GM19372 (cell line): Measurements from ENCODE around the gene HOMER1.
"Not testable (repeated sequence)": the region's sequence is repeated elsewhere in the genome, so short reads cannot be mapped to it uniquely, and the experiment has no call there.

ENCODE experiments used
- ATAC-seq: cut with Tn5 transposase; IDR thresholded peaks from one replicate; pipeline ENCODE4 v1.9.1; 2021; ENCODE audit warnings: mild to moderate bottlenecking, low read depth, moderate library complexity; ENCODE audit not compliant: unreplicated experiment

Gene HOMER1

GRCh38 chr5:79436224-79436623 is 77.7 kb downstream of the HOMER1 start:
- ATAC-seq, result no peak

GRCh38 chr5:79430196-79430595 is 83.7 kb downstream of the HOMER1 start:
- ATAC-seq, result no peak

GRCh38 chr5:79423296-79423695 is 90.6 kb downstream of the HOMER1 start:
- no peak for ATAC-seq

- no peak for ATAC-seq
Measured at GRCh38 chr5:79420248-79420647, 93.7 kb downstream of the HOMER1 start.

- ATAC-seq, result no peak
Measured at GRCh38 chr5:79418276-79418675, 95.7 kb downstream of the HOMER1 start.

DNA sequence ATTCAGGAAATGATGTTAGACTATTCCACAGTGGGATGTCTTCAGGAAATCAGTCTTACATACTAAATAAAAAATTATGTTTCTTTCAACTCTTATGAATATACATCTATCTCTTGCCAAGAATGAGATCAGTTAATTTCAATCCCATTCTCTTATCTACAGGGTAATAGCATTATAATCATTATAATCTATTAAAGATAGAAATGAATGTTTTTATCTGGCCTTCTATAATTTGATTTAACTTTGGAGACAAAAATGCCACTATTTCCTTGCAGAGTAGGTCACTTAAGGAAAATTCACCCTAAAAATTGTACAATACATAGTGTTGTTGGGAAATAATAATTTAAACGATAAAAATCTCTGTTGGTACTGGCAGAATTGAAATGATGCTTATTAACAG is 96.4 kb downstream of the HOMER1 start:
- no peak for ATAC-seq

GRCh38 chr5:79416499-79416898 is 97.4 kb downstream of the HOMER1 start:
- ATAC-seq, result no peak

GRCh38 chr5:79413112-79413511 is 100.8 kb downstream of the HOMER1 start:
- ATAC-seq, result no peak

DNA sequence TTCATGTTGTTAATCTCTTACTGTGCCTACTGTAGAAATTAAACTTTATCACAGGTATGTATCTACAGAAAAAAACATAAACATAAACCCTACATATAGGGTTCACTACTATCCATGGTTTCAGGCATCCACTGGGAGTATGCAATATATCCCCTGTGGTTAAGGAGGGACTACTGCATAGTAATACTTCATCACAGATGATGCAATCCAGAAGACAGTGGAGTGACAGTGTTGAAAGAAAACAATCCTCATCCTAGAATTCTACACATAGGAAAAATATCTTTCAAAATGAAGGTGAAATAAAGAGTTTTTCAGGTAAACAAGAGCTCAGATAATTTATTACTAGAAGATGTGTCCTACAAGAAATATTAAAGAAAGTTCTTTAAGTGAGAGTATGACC is 105.9 kb downstream of the HOMER1 start:
- no peak for ATAC-seq

GRCh38 chr5:79407591-79407990 is 106.3 kb downstream of the HOMER1 start:
- no peak for ATAC-seq

- ATAC-seq, result no peak
Measured at GRCh38 chr5:79401216-79401615, 112.7 kb downstream of the HOMER1 start.

GRCh38 chr5:79399046-79399445 is 114.9 kb downstream of the HOMER1 start:
- no peak for ATAC-seq

DNA sequence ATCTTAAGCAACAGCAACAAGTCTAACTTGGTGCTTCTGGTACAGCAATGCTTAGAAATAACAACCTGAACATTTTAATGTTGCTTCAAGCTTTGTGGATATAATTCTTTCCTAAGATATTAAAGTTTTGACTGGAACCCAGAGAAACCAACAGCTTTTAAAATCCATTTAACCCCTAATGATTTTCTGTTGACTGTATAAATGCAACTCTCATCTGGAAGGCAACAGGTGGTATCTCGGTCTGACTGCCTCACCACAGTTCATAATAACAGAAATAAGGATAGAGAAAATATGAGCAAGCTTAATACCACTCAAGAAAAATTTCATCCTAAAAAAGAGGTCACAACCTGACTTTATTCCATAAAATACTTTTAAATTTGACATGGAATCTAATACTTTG is 116.9 kb downstream of the HOMER1 start:
- no peak for ATAC-seq

DNA sequence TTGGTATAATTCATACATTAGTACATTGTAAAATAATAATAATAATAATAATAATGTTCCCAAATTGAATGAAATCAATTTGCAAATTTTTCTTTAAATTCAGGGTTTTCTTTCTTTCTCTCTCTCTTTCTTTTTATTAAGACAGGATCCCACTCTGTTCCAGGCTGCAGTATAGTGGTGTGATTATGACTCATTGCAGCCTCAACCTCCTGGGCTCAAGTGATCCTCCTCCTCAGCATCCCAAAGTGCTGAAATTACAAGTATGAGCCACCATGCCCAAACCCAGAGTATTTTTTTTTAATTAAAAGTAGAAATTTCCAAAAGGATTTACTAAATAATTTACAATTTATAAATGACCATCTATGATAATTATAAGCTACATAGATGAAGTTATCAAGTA is 117.7 kb downstream of the HOMER1 start:
- ATAC-seq, result no peak

- no peak for ATAC-seq
Measured at GRCh38 chr5:79395296-79395695, 118.6 kb downstream of the HOMER1 start.

DNA sequence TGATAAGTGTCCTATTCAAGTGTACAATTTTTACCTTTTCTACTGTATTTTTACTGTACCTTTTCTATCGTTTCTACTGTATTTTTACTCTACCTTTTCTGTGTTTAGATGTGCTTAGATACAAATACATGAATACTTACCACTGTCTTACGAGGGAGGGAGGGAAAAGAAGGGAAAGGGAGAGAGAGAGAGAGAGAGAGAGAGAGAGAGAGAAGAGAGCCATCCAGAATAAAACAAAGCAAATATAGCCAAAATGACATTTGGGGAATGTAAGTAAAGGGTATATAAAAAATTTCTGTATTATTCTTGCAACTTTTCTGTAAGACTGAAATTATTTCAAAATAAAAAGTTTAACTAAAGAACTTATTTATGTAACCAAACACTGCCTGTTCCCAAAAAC is 121.2 kb downstream of the HOMER1 start:
- no peak for ATAC-seq

DNA sequence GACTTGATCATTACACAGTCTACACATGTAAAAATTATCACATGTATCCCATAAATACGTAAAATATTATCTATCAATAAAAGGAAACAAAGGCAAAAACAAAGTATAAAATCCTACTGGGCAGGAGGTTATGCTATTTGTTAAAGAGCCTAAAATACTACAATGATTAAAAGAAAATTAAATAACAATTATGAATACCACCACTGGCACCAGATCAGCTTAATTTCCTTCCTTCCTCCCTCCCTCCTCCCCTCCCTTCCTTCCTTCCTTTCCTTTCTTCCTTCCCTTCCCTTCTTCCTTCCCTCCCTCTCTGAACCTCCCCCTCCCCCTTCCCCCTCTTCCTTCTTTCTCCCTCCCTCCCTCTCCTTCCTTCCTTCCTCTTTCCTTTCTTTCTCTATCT is 127.3 kb downstream of the HOMER1 start:
- no peak for ATAC-seq

GRCh38 chr5:79385126-79385525 is 128.8 kb downstream of the HOMER1 start:
- not testable (repeated sequence) for ATAC-seq

- ATAC-seq, result no peak
Measured at GRCh38 chr5:79378510-79379186, 135.3 kb downstream of the HOMER1 start.

GRCh38 chr5:79357398-79357797 is 156.5 kb downstream of the HOMER1 start:
- no peak for ATAC-seq

GRCh38 chr5:79349881-79350280 is 164.1 kb downstream of the HOMER1 start:
- ATAC-seq, result no peak

- ATAC-seq, result no peak
Measured at GRCh38 chr5:79349047-79349446, 164.9 kb downstream of the HOMER1 start.

DNA sequence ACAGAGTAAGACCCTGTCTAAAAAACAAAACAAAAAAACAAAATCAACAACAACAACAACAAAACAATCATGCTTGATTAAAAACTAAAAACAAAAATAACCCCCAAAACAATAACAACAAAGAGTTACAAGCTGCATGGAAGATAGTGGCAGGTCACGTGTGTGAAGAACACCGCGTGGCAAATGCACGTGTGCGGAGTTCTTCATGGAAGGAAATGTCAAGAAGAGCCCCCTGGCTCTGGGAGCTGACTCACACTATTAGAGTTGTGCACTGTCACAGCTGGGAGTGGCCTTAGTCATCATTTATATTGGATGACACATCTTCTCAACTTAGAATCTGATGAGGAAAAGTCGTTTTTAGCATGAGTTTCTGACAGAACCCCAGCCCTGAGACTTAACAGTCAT is 167.5 kb downstream of the HOMER1 start:
- ATAC-seq, result no peak
